HCT116 (cell line): ENCODE data around the gene RNF220. TPM values are rescaled to one million over a fixed set of nuclear protein-coding genes. Genes with fewer than 3 reads are reported as not detected.

Experiments
- ATAC-seq: fragments of 200-7000 bp; cut with Tn5 transposase; 2 replicates; pipeline ENCODE4 v1.9.1; 2020; ENCODE audit warnings: mild to moderate bottlenecking, moderate library complexity
- BruUV-seq: library from RNA; stranded (reverse); fragments of 400-500 nt; replicated peaks from 2 replicates; lab custom pipeline; 2021; lab: Mats Ljungman, UMichigan
- CTCF ChIA-PET: fragments of 300-600 bp; sonication (Branson Sonifier 250); formaldehyde crosslinking; loops from one replicate; lab custom pipeline; 2021; ENCODE audit warnings: antibody characterized with exemption; lab: Charles Lee
- POLR2A ChIA-PET: fragments of 300-600, 350-600 bp; sonication (Branson Sonifier 250); formaldehyde crosslinking; loops from one replicate; lab custom pipeline; 2021; ENCODE audit warnings: antibody characterized with exemption; lab: Charles Lee
- RAD21 ChIA-PET, 2 experiments: fragments of 300-600 bp; sonication (Branson Sonifier 250); formaldehyde crosslinking; loops; one replicate each; lab custom pipeline; 2023; ENCODE audit warnings: low total read pairs in 2 of 2; ENCODE audit not compliant: uncharacterized antibody in 2 of 2, unreplicated experiment in 2 of 2, low non-redundant PET in 1 of 2; lab: Charles Lee
- DNase-seq: peaks from one replicate; pipeline ENCODE4 v3.0.0-alpha.2; 2010; ENCODE audit warnings: low read depth, low spot score
- H2AFZ ChIP-seq: fragments of 200-600 bp; shearing (Covaris generic), sonication (generic); 2 replicates; pipeline ENCODE4 v1.6.1; 2017; ENCODE audit warnings: low read depth, mixed run types, mixed read lengths, antibody characterized with exemption, low read length; ENCODE audit not compliant: poor library complexity, severe bottlenecking
- H3K27ac ChIP-seq: 2 replicates; pipeline ENCODE4 v1.5.1; 2012; ENCODE audit warnings: low read depth, low read length
- H3K27me3 ChIP-seq: fragments of 200-600 bp; sonication (generic); 2 replicates; pipeline ENCODE4 v1.6.1; 2016; ENCODE audit warnings: mixed run types, low read length, mixed read lengths; ENCODE audit not compliant: insufficient read depth
- H3K36me3 ChIP-seq, 2 experiments: fragments of 200-500 bp in 1 of 2; fragments of 200-600 bp in 1 of 2; sonication (Bioruptor generic) in 1 of 2; sonication (generic) in 1 of 2; 2 replicates each; pipeline versions ENCODE4 v1.5.1 to v1.6.1; 2014 to 2016; ENCODE audit warnings: low read length in 2 of 2, inconsistent platforms in 1 of 2, mixed read lengths in 1 of 2, mixed run types in 1 of 2; ENCODE audit not compliant: insufficient read depth in 2 of 2, control insufficient read depth in 1 of 2
- H3K4me1 ChIP-seq, 2 experiments: fragments of 200-600 bp in 1 of 2; sonication (generic) in 1 of 2; 2 replicates each; pipeline versions ENCODE4 v1.5.1 to v1.6.1; 2012 to 2017; ENCODE audit warnings: low read length in 2 of 2, inconsistent platforms in 1 of 2, mild to moderate bottlenecking in 1 of 2, mixed read lengths in 1 of 2, mixed run types in 1 of 2, moderate library complexity in 1 of 2; ENCODE audit not compliant: insufficient read depth in 2 of 2, control insufficient read depth in 1 of 2
- H3K4me2 ChIP-seq: fragments of 200-600 bp; sonication (generic); 2 replicates; pipeline ENCODE4 v1.6.1; 2017; ENCODE audit warnings: mixed run types, low read length, mixed read lengths
- H3K4me3 ChIP-seq, 2 experiments: fragments of 200-600 bp in 1 of 2; sonication (generic) in 1 of 2; replicated peaks in 1 of 2; 2 replicates each; pipeline ENCODE4 v1.5.1; 2011 to 2016; ENCODE audit warnings: low read length in 2 of 2, control low read depth in 1 of 2, low read depth in 1 of 2, mild to moderate bottlenecking in 1 of 2, mixed read lengths in 1 of 2, mixed run types in 1 of 2
- H3K79me2 ChIP-seq: fragments of 200-600 bp; sonication (generic); 2 replicates; pipeline ENCODE4 v1.6.1; 2017; ENCODE audit warnings: mild to moderate bottlenecking, mixed run types, low read length, moderate library complexity, mixed read lengths; ENCODE audit not compliant: insufficient read depth
- H3K9ac ChIP-seq: fragments of 200-600 bp; sonication (generic); 2 replicates; pipeline ENCODE4 v1.6.1; 2016; ENCODE audit warnings: low read length, mixed read lengths
- H3K9me2 ChIP-seq: fragments of 200-600 bp; sonication (generic), shearing (Covaris generic); 2 replicates; pipeline ENCODE4 v1.6.1; 2017; ENCODE audit warnings: mixed run types, mild to moderate bottlenecking, moderate library complexity; ENCODE audit not compliant: insufficient read depth
- H3K9me3 ChIP-seq, 2 experiments: fragments of 200-500 bp in 1 of 2; fragments of 200-600 bp in 1 of 2; sonication (Bioruptor generic) in 1 of 2; sonication (generic) in 1 of 2; 2 replicates each; pipeline ENCODE4 v1.6.1; 2014 to 2017; ENCODE audit warnings: low read length in 2 of 2, mixed read lengths in 2 of 2, inconsistent platforms in 1 of 2, low read depth in 1 of 2, mild to moderate bottlenecking in 1 of 2, mixed run types in 1 of 2, moderate library complexity in 1 of 2; ENCODE audit not compliant: control insufficient read depth in 1 of 2, insufficient read depth in 1 of 2
- H4K20me1 ChIP-seq: fragments of 200-600 bp; sonication (generic), shearing (Covaris generic); 2 replicates; pipeline ENCODE4 v1.6.1; 2017; ENCODE audit warnings: mixed run types, mild to moderate bottlenecking, moderate library complexity; ENCODE audit not compliant: insufficient read depth
- CEBPB ChIP-seq: IDR thresholded peaks from 2 replicates; pipeline ENCODE4 v1.6.1; 2012; ENCODE audit warnings: low read depth
- EGR1 ChIP-seq: IDR thresholded peaks from 2 replicates; pipeline ENCODE4 v1.6.1; 2012; ENCODE audit warnings: low read depth
- EZH2phosphoT487 ChIP-seq: fragments of 200-600 bp; IDR thresholded peaks from 2 replicates; pipeline ENCODE4 v1.6.1; 2018; ENCODE audit warnings: antibody characterized with exemption, borderline replicate concordance
- POLR2A ChIP-seq: IDR thresholded peaks from 2 replicates; pipeline ENCODE4 v1.7.0; 2011; ENCODE audit warnings: borderline replicate concordance; ENCODE audit not compliant: insufficient read depth, insufficient read length; ENCODE audit errors: extremely low read depth
- POLR2AphosphoS5 ChIP-seq: IDR thresholded peaks from 2 replicates; pipeline ENCODE4 v1.6.1; 2011; ENCODE audit warnings: mild to moderate bottlenecking, low read depth, low read length, moderate library complexity
- TCF7L2 ChIP-seq: IDR thresholded peaks from 2 replicates; pipeline ENCODE4 v1.7.0; 2011; ENCODE audit warnings: borderline replicate concordance, inconsistent platforms; ENCODE audit not compliant: insufficient read depth, insufficient read length; ENCODE audit errors: extremely low read depth
- ZFX ChIP-seq: fragments of 450-650 bp; IDR thresholded peaks from 2 replicates; pipeline ENCODE4 v1.6.1; 2017
- intact Hi-C: fragments of 100-400 bp; cut with micrococcal nuclease; formaldehyde crosslinking; loops from 2 replicates; pipeline ENCODE4 v1.10.0; 2022
- total RNA-seq: library from RNA; stranded (reverse); gene quantifications from one replicate; pipeline ENCODE4 v1.2.1, GENCODE V29; 2021; ENCODE audit not compliant: unreplicated experiment
- TF ChIP-seq, protein P1 (sequence below), 3 experiments: fragments of 200-600 bp in 1 of 3; sonication (generic) in 1 of 3; IDR thresholded peaks in 2 of 3; conservative IDR thresholded peaks in 1 of 3; 2 replicates each; pipeline ENCODE4 v1.5.1; 2012 to 2017; ENCODE audit warnings: low read depth in 2 of 3, low read length in 2 of 3, antibody characterized with exemption in 1 of 3, borderline replicate concordance in 1 of 3, control low read depth in 1 of 3, mild to moderate bottlenecking in 1 of 3, mixed read lengths in 1 of 3, mixed run types in 1 of 3, moderate library complexity in 1 of 3; ENCODE audit not compliant: insufficient read depth in 1 of 3
- TF ChIP-seq, protein P2 (sequence below): IDR thresholded peaks from 2 replicates; pipeline ENCODE4 v1.6.1; 2012; ENCODE audit warnings: low read depth

RNF220 gene
- total RNA-seq, 1 experiment from 2014 or later: 84.5 TPM

DNA sequence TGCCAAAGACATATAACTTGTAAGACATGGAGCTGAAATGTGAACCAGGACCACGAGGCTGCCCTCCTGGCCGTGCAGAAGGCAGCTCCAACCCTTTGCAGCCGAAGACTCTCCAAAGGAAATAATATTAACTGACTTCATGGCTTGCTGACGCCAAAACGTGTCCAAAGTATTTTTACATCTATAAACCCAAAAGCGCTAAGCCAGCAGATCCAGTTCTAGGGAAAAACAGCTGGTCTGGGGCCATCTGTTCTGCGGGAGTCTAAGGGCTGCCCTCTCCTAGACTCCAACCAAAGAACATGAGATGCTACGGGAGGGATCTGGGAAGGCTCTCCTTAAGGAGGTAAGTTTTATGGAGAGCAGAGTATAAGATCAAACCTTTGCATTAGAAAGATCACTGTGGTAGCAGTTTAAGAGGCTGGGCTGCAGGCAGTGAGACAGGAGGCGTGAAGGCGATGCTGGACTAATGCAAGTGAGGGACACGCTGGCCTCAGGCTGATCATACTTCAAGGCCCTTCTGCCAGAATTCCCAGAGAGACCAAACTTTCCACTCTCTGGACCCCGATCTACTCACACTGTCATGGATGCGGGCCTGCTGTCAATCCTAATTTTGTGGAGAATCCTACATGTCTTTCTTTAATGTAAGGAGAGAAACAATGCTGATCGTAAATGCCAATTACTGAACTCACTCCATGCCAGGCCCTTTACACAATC is 268.1 kb downstream of the RNF220 start:
- H3K4me3 ChIP-seq: peak overlapping the region; percentile 63 to 73
- H3K27me3 ChIP-seq: no peaks in the 10 kb centered on the region
- TF ChIP-seq, protein P1, sequence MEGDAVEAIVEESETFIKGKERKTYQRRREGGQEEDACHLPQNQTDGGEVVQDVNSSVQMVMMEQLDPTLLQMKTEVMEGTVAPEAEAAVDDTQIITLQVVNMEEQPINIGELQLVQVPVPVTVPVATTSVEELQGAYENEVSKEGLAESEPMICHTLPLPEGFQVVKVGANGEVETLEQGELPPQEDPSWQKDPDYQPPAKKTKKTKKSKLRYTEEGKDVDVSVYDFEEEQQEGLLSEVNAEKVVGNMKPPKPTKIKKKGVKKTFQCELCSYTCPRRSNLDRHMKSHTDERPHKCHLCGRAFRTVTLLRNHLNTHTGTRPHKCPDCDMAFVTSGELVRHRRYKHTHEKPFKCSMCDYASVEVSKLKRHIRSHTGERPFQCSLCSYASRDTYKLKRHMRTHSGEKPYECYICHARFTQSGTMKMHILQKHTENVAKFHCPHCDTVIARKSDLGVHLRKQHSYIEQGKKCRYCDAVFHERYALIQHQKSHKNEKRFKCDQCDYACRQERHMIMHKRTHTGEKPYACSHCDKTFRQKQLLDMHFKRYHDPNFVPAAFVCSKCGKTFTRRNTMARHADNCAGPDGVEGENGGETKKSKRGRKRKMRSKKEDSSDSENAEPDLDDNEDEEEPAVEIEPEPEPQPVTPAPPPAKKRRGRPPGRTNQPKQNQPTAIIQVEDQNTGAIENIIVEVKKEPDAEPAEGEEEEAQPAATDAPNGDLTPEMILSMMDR (IDR thresholded peaks at IDR 0.05 in 2 of 3, conservative IDR thresholded peaks at IDR 0.05 in 1 of 3; ENCODE audit: borderline replicate concordance in 1 of 3, insufficient read depth in 1 of 3, low read depth in 2 of 3, low read length in 2 of 3): no peak
- TF ChIP-seq ZFX (no peak), EZH2phosphoT487 (no peak), CEBPB (no peak), POLR2AphosphoS5 (no peak), EGR1 (no peak), POLR2A (no peak), TCF7L2 (no peak)
- TF ChIP-seq, protein P2, sequence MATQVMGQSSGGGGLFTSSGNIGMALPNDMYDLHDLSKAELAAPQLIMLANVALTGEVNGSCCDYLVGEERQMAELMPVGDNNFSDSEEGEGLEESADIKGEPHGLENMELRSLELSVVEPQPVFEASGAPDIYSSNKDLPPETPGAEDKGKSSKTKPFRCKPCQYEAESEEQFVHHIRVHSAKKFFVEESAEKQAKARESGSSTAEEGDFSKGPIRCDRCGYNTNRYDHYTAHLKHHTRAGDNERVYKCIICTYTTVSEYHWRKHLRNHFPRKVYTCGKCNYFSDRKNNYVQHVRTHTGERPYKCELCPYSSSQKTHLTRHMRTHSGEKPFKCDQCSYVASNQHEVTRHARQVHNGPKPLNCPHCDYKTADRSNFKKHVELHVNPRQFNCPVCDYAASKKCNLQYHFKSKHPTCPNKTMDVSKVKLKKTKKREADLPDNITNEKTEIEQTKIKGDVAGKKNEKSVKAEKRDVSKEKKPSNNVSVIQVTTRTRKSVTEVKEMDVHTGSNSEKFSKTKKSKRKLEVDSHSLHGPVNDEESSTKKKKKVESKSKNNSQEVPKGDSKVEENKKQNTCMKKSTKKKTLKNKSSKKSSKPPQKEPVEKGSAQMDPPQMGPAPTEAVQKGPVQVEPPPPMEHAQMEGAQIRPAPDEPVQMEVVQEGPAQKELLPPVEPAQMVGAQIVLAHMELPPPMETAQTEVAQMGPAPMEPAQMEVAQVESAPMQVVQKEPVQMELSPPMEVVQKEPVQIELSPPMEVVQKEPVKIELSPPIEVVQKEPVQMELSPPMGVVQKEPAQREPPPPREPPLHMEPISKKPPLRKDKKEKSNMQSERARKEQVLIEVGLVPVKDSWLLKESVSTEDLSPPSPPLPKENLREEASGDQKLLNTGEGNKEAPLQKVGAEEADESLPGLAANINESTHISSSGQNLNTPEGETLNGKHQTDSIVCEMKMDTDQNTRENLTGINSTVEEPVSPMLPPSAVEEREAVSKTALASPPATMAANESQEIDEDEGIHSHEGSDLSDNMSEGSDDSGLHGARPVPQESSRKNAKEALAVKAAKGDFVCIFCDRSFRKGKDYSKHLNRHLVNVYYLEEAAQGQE: no peak
- H3K4me1 ChIP-seq: peaks cover 29 to 45% of the 10 kb centered on the region in 2 experiments
- ChIA-PET POLR2A (interaction anchor here (1.1 to 2.4 kb wide), 4 partner anchors 17 to 48 kb away, joined by 3 to 29 read pairs (median 4); no protein-coding TSS in a partner anchor), RAD21 (no interaction called here), CTCF (interaction anchor here (0.7 to 3.6 kb wide), 4 partner anchors 18 to 509 kb away, joined by 3 to 9 read pairs (median 4); no protein-coding TSS in a partner anchor)
- BruUV-seq: TSS peak; percentile 50
- no peaks in the 10 kb centered on the region for H3K79me2 ChIP-seq
- H4K20me1 ChIP-seq: no peaks in the 10 kb centered on the region
- no peaks in the 10 kb centered on the region for H3K9me2 ChIP-seq
- no peaks in the 10 kb centered on the region for H3K9me3 ChIP-seq
- peak overlapping the region; percentile 69 for H3K9ac ChIP-seq
- H3K27ac ChIP-seq: no peak overlapping the region
- peak overlapping the region; percentile 92 for H3K4me2 ChIP-seq
- no peaks in the 10 kb centered on the region for H3K36me3 ChIP-seq
- intact Hi-C loops: no loop called here
- DNase-seq (no peak), ATAC-seq (no peak)
- no peak overlapping the region for H2AFZ ChIP-seq
